ENCODE measurements around the gene IFI44. TPM values are rescaled to one million over a fixed set of nuclear protein-coding genes. Genes with fewer than 3 reads are reported as not detected.

IFI44 gene
- total and polyA plus RNA-seq, 4 donors, result 5.9 to 17.9 (median 9.7) TPM

- TF ChIP-seq, protein P1, sequence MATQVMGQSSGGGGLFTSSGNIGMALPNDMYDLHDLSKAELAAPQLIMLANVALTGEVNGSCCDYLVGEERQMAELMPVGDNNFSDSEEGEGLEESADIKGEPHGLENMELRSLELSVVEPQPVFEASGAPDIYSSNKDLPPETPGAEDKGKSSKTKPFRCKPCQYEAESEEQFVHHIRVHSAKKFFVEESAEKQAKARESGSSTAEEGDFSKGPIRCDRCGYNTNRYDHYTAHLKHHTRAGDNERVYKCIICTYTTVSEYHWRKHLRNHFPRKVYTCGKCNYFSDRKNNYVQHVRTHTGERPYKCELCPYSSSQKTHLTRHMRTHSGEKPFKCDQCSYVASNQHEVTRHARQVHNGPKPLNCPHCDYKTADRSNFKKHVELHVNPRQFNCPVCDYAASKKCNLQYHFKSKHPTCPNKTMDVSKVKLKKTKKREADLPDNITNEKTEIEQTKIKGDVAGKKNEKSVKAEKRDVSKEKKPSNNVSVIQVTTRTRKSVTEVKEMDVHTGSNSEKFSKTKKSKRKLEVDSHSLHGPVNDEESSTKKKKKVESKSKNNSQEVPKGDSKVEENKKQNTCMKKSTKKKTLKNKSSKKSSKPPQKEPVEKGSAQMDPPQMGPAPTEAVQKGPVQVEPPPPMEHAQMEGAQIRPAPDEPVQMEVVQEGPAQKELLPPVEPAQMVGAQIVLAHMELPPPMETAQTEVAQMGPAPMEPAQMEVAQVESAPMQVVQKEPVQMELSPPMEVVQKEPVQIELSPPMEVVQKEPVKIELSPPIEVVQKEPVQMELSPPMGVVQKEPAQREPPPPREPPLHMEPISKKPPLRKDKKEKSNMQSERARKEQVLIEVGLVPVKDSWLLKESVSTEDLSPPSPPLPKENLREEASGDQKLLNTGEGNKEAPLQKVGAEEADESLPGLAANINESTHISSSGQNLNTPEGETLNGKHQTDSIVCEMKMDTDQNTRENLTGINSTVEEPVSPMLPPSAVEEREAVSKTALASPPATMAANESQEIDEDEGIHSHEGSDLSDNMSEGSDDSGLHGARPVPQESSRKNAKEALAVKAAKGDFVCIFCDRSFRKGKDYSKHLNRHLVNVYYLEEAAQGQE (IDR thresholded peaks at IDR 0.05), result no peak
- TF ChIP-seq GABPA (IDR thresholded peaks at IDR 0.05 in 1 of 2, conservative IDR thresholded peaks at IDR 0.05 in 1 of 2) (no peak), HNF4A (conservative IDR thresholded peaks at IDR 0.05) (no peak)
Observed at GRCh38 chr1:78668427-78668826, 18.8 kb downstream of the IFI44 start (continued).

DNA sequence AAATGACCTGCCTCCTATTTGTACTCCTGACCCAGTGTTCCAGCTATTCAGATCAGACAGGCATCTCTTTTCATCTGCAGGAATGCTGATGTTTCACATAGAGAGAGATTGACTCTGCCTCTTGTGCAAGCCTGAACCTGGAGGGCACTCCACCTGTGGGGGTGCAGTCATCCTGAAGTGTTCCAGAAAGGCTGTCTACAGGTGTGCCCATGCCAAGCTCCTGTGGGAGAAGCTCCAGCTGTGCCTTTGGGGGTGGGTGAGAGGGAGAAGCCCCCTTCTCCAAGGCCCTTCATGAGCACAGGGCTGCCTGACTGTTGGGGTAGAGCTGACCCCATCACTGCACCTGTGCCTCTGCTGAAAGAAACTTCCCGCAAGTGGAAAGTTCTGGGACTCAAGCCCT is 22.8 kb downstream of the IFI44 start:
- no peaks in the 10 kb centered on the region for H3K36me3 ChIP-seq (ENCODE audit: control insufficient read depth in 4 of 4, insufficient read depth in 3 of 4, low read depth in 1 of 4, low read length in 3 of 4)
- H3K9me3 ChIP-seq (ENCODE audit: control insufficient read depth in 4 of 4, low read length in 3 of 4), result no peaks in the 10 kb centered on the region
- TF ChIP-seq HNF4A (conservative IDR thresholded peaks at IDR 0.05), result peak in 1 of 2 donors; percentile 44
- TF ChIP-seq JUND (IDR thresholded peaks at IDR 0.05), result no peak
- no peak overlapping the region for H3K4me3 ChIP-seq (ENCODE audit: low read depth in 1 of 3, low read length in 3 of 3)
- H3K9ac ChIP-seq (ENCODE audit: low read depth in 1 of 2, low read length in 2 of 2), result no peak overlapping the region
- H3K27ac ChIP-seq (ENCODE audit: low read depth in 1 of 2, low read length in 2 of 2), result no peak overlapping the region
- 100% methylated on average over 1 of the region's 1 CpG for WGBS
- DNase-seq (ENCODE audit: low spot score), result no peak
- H3K27me3 ChIP-seq (ENCODE audit: control insufficient read depth in 4 of 4, insufficient read depth in 4 of 4, low read length in 3 of 4), result no peaks in the 10 kb centered on the region
- H3K4me1 ChIP-seq (ENCODE audit: control insufficient read depth in 4 of 4, insufficient read depth in 4 of 4, low read length in 3 of 4), result no peaks in the 10 kb centered on the region

GRCh38 chr1:78673120-78673519 is 23.5 kb downstream of the IFI44 start:
- Histone ChIP-seq H3K4me3 (ENCODE audit: low read depth in 1 of 3, low read length in 3 of 3) (no peak overlapping the region), H3K9ac (ENCODE audit: low read depth in 1 of 2, low read length in 2 of 2) (no peak overlapping the region), H3K27me3 (ENCODE audit: control insufficient read depth in 4 of 4, insufficient read depth in 4 of 4, low read length in 3 of 4) (no peaks in the 10 kb centered on the region), H3K36me3 (ENCODE audit: control insufficient read depth in 4 of 4, insufficient read depth in 3 of 4, low read depth in 1 of 4, low read length in 3 of 4) (no peaks in the 10 kb centered on the region), H3K4me1 (ENCODE audit: control insufficient read depth in 4 of 4, insufficient read depth in 4 of 4, low read length in 3 of 4) (no peaks in the 10 kb centered on the region), H3K9me3 (ENCODE audit: control insufficient read depth in 4 of 4, low read length in 3 of 4) (no peaks in the 10 kb centered on the region), H3K27ac (ENCODE audit: low read depth in 1 of 2, low read length in 2 of 2) (no peak overlapping the region)
- 93% methylated on average over 5 of the region's 5 CpGs for WGBS
- no peak for DNase-seq (ENCODE audit: low spot score)
- TF ChIP-seq FOXA1 (IDR thresholded peaks at IDR 0.05), result no peak
- TF ChIP-seq RAD21 (IDR thresholded peaks at IDR 0.05), result no peak
- no peak for TF ChIP-seq RXRA (IDR thresholded peaks at IDR 0.05)
- TF ChIP-seq JUND (IDR thresholded peaks at IDR 0.05), result no peak
- TF ChIP-seq, protein P2, sequence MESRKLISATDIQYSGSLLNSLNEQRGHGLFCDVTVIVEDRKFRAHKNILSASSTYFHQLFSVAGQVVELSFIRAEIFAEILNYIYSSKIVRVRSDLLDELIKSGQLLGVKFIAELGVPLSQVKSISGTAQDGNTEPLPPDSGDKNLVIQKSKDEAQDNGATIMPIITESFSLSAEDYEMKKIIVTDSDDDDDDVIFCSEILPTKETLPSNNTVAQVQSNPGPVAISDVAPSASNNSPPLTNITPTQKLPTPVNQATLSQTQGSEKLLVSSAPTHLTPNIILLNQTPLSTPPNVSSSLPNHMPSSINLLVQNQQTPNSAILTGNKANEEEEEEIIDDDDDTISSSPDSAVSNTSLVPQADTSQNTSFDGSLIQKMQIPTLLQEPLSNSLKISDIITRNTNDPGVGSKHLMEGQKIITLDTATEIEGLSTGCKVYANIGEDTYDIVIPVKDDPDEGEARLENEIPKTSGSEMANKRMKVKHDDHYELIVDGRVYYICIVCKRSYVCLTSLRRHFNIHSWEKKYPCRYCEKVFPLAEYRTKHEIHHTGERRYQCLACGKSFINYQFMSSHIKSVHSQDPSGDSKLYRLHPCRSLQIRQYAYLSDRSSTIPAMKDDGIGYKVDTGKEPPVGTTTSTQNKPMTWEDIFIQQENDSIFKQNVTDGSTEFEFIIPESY (IDR thresholded peaks at IDR 0.05), result no peak
- TF ChIP-seq FOXA2 (IDR thresholded peaks at IDR 0.05), result no peak
- TF ChIP-seq HNF4G (IDR thresholded peaks at IDR 0.05), result no peak
- TF ChIP-seq, protein P3, sequence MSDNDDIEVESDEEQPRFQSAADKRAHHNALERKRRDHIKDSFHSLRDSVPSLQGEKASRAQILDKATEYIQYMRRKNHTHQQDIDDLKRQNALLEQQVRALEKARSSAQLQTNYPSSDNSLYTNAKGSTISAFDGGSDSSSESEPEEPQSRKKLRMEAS (IDR thresholded peaks at IDR 0.05), result no peak
- TF ChIP-seq GABPA (IDR thresholded peaks at IDR 0.05 in 1 of 2, conservative IDR thresholded peaks at IDR 0.05 in 1 of 2), result no peak
- TF ChIP-seq, protein P4, sequence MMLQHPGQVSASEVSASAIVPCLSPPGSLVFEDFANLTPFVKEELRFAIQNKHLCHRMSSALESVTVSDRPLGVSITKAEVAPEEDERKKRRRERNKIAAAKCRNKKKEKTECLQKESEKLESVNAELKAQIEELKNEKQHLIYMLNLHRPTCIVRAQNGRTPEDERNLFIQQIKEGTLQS (IDR thresholded peaks at IDR 0.05), result no peak
- no peak for TF ChIP-seq CTCF (IDR thresholded peaks at IDR 0.05; ENCODE audit: low read depth, low read length, missing input control)
- TF ChIP-seq NR2F2 (IDR thresholded peaks at IDR 0.05), result no peak
- no peak for TF ChIP-seq SP1 (IDR thresholded peaks at IDR 0.05)
- no peak for TF ChIP-seq EGR1 (IDR thresholded peaks at IDR 0.05; ENCODE audit: low read depth in 2 of 2)
- TF ChIP-seq HNF4A (conservative IDR thresholded peaks at IDR 0.05), result no peak
- TF ChIP-seq YY1 (IDR thresholded peaks at IDR 0.05), result no peak
- no peak for TF ChIP-seq TAF1 (conservative IDR thresholded peaks at IDR 0.05)
- TF ChIP-seq, protein P1 (IDR thresholded peaks at IDR 0.05), result no peak
